Measurements from ENCODE around the gene TLR9.
"Not testable (repeated sequence)": the region's sequence is repeated elsewhere in the genome, so short reads cannot be mapped to it uniquely, and the experiment has no call there.

The TLR9 gene

GRCh38 chr3:52194485-52195290 lies 30.8 kb downstream of the TLR9 start:
- no peak for DNase-seq

- no peak for DNase-seq
These were observed 32.4 kb downstream of the TLR9 start for GRCh38 chr3:52193065-52193464.

- no peak for DNase-seq
These were observed 33.8 kb downstream of the TLR9 start for GRCh38 chr3:52191663-52192062.

- no peak for DNase-seq
These were observed 35.0 kb downstream of the TLR9 start for GRCh38 chr3:52190294-52191074.

GRCh38 chr3:52188556-52188955 lies 36.9 kb downstream of the TLR9 start:
- no peak for DNase-seq

GRCh38 chr3:52186729-52187128 lies 38.7 kb downstream of the TLR9 start:
- DNase-seq: no peak

GRCh38 chr3:52185837-52186236 lies 39.6 kb downstream of the TLR9 start:
- no peak for DNase-seq

GRCh38 chr3:52185311-52185710 lies 40.1 kb downstream of the TLR9 start:
- DNase-seq: no peak

- no peak for DNase-seq
These were observed 40.8 kb downstream of the TLR9 start for GRCh38 chr3:52184690-52185089.

GRCh38 chr3:52183786-52184445 lies 41.5 kb downstream of the TLR9 start:
- no peak for DNase-seq

GRCh38 chr3:52182691-52183090 lies 42.8 kb downstream of the TLR9 start:
- DNase-seq: no peak

GRCh38 chr3:52182196-52182595 lies 43.2 kb downstream of the TLR9 start:
- no peak for DNase-seq

GRCh38 chr3:52181543-52181942 lies 43.9 kb downstream of the TLR9 start:
- DNase-seq: no peak

GRCh38 chr3:52178537-52178936 lies 46.9 kb downstream of the TLR9 start:
- no peak for DNase-seq

- DNase-seq: not testable (repeated sequence)
These were observed 47.3 kb downstream of the TLR9 start for GRCh38 chr3:52178126-52178525.

GRCh38 chr3:52177701-52178042 lies 47.8 kb downstream of the TLR9 start:
- no peak for DNase-seq

GRCh38 chr3:52176951-52177700 lies 48.3 kb downstream of the TLR9 start:
- no peak for DNase-seq

- DNase-seq: no peak
These were observed 49.2 kb downstream of the TLR9 start for GRCh38 chr3:52176180-52176752.

- no peak for DNase-seq
These were observed 49.8 kb downstream of the TLR9 start for GRCh38 chr3:52175416-52176179.

GRCh38 chr3:52174896-52175295 lies 50.5 kb downstream of the TLR9 start:
- DNase-seq: no peak

GRCh38 chr3:52173101-52173500 lies 52.3 kb downstream of the TLR9 start:
- DNase-seq: no peak

- DNase-seq: no peak
These were observed 53.1 kb downstream of the TLR9 start for GRCh38 chr3:52172262-52172757.
